Stomach smooth muscle (tissue), 2 donors: Measurements from ENCODE around the gene TSPAN32.
"Not testable (repeated sequence)": the region's sequence is repeated elsewhere in the genome, so short reads cannot be mapped to it uniquely, and the experiment has no call there.

Experiments used
- H3K27ac ChIP-seq: one replicate; pipeline ENCODE4 v1.7.0; 2013; ENCODE audit warnings: mild to moderate bottlenecking, low read length, inconsistent platforms
- H3K27me3 ChIP-seq, 2 donors: one replicate each; pipeline ENCODE4 v1.7.0; 2013; ENCODE audit warnings: low read length in 2 of 2; ENCODE audit not compliant: insufficient read depth in 2 of 2, control insufficient read depth in 1 of 2
- H3K36me3 ChIP-seq, 2 donors: one replicate each; pipeline ENCODE4 v1.7.0; 2013; ENCODE audit warnings: low read length in 2 of 2; ENCODE audit not compliant: control insufficient read depth in 2 of 2, insufficient read depth in 2 of 2
- H3K4me1 ChIP-seq: one replicate; pipeline ENCODE4 v1.7.0; 2013; ENCODE audit warnings: low read length; ENCODE audit not compliant: control insufficient read depth, insufficient read depth
- H3K4me3 ChIP-seq, 2 donors: one replicate each; pipeline ENCODE4 v1.7.0; 2013; ENCODE audit warnings: low read length in 2 of 2
- H3K9ac ChIP-seq, 2 donors: one replicate each; pipeline ENCODE4 v1.7.0; 2013; ENCODE audit warnings: low read length in 2 of 2, mild to moderate bottlenecking in 1 of 2
- H3K9me3 ChIP-seq, 2 donors: one replicate each; pipeline ENCODE4 v1.7.0; 2013; ENCODE audit warnings: low read length in 2 of 2; ENCODE audit not compliant: control insufficient read depth in 2 of 2
- donor health status: healthy.
- donor health status: Pancreatic carcinoma.

Gene TSPAN32

GRCh38 chr11:2275334-2276279, 26.2 kb upstream of the TSPAN32 start:
- Histone ChIP-seq H3K4me1 (peaks cover 5% of the 10 kb centered on the region), H3K36me3 (no peaks in the 10 kb centered on the region), H3K27me3 (peaks cover 14 to 19% of the 10 kb centered on the region in 2 donors), H3K9ac (no peak overlapping the region), H3K27ac (no peak overlapping the region), H3K9me3 (peaks cover 0 to 5% of the 10 kb centered on the region in 2 donors), H3K4me3 (no peak overlapping the region)

- peaks cover 10 to 13% of the 10 kb centered on the region in 2 donors for H3K27me3 ChIP-seq
- H3K9me3 ChIP-seq: peaks cover under 1 to 5% of the 10 kb centered on the region in 2 donors
- no peak overlapping the region for H3K9ac ChIP-seq
- no peaks in the 10 kb centered on the region for H3K36me3 ChIP-seq
- no peak overlapping the region for H3K27ac ChIP-seq
- no peak overlapping the region for H3K4me3 ChIP-seq
- no peaks in the 10 kb centered on the region for H3K4me1 ChIP-seq
Measured at GRCh38 chr11:2276280-2277007, 25.4 kb upstream of the TSPAN32 start.

GRCh38 chr11:2277008-2277346, 24.8 kb upstream of the TSPAN32 start:
- Histone ChIP-seq H3K27me3 (peaks cover 6 to 10% of the 10 kb centered on the region in 2 donors), H3K36me3 (no peaks in the 10 kb centered on the region), H3K9me3 (peaks cover 3 to 5% of the 10 kb centered on the region in 2 donors), H3K9ac (no peak overlapping the region), H3K27ac (no peak overlapping the region), H3K4me1 (no peaks in the 10 kb centered on the region), H3K4me3 (no peak overlapping the region)

GRCh38 chr11:2277933-2278523, 23.8 kb upstream of the TSPAN32 start:
- H3K4me3 ChIP-seq: no peak overlapping the region
- peaks cover 0 to 7% of the 10 kb centered on the region in 2 donors for H3K27me3 ChIP-seq
- no peaks in the 10 kb centered on the region for H3K4me1 ChIP-seq
- peaks cover 3 to 5% of the 10 kb centered on the region in 2 donors for H3K9me3 ChIP-seq
- H3K36me3 ChIP-seq: no peaks in the 10 kb centered on the region
- H3K9ac ChIP-seq: no peak overlapping the region
- no peak overlapping the region for H3K27ac ChIP-seq

- Histone ChIP-seq H3K4me1 (no peaks in the 10 kb centered on the region), H3K4me3 (no peak overlapping the region), H3K27ac (no peak overlapping the region), H3K36me3 (no peaks in the 10 kb centered on the region), H3K9ac (no peak overlapping the region), H3K27me3 (peaks cover 0 to 2% of the 10 kb centered on the region in 2 donors), H3K9me3 (peaks cover 3 to 5% of the 10 kb centered on the region in 2 donors)
Measured at GRCh38 chr11:2280208-2280607, 21.6 kb upstream of the TSPAN32 start.

- H3K4me3 ChIP-seq, H3K27ac ChIP-seq, H3K9me3 ChIP-seq, H3K36me3 ChIP-seq, H3K9ac ChIP-seq, H3K4me1 ChIP-seq: not testable (repeated sequence)
- peaks cover 12 to 17% of the 10 kb centered on the region in 2 donors for H3K27me3 ChIP-seq
Measured at GRCh38 chr11:2286350-2286749, 15.5 kb upstream of the TSPAN32 start.

GRCh38 chr11:2287091-2287490, 14.7 kb upstream of the TSPAN32 start:
- no peak overlapping the region for H3K9ac ChIP-seq
- peaks cover 12 to 17% of the 10 kb centered on the region in 2 donors for H3K27me3 ChIP-seq
- H3K4me3 ChIP-seq: peak overlapping the region in 1 of 2 donors; percentile 15
- no peak overlapping the region for H3K27ac ChIP-seq
- no peaks in the 10 kb centered on the region for H3K4me1 ChIP-seq
- no peaks in the 10 kb centered on the region for H3K36me3 ChIP-seq
- H3K9me3 ChIP-seq: no peaks in the 10 kb centered on the region

- Histone ChIP-seq H3K4me1 (no peaks in the 10 kb centered on the region), H3K36me3 (no peaks in the 10 kb centered on the region), H3K27me3 (peaks cover 12 to 17% of the 10 kb centered on the region in 2 donors), H3K9ac (no peak overlapping the region), H3K27ac (no peak overlapping the region), H3K9me3 (no peaks in the 10 kb centered on the region), H3K4me3 (no peak overlapping the region)
Measured at GRCh38 chr11:2289350-2289749, 12.5 kb upstream of the TSPAN32 start.

GRCh38 chr11:2289859-2290258, 12.0 kb upstream of the TSPAN32 start:
- Histone ChIP-seq H3K4me1 (no peaks in the 10 kb centered on the region), H3K9me3 (no peaks in the 10 kb centered on the region), H3K36me3 (no peaks in the 10 kb centered on the region), H3K4me3 (no peak overlapping the region), H3K27ac (no peak overlapping the region), H3K9ac (no peak overlapping the region), H3K27me3 (peaks cover 12 to 17% of the 10 kb centered on the region in 2 donors)

- no peaks in the 10 kb centered on the region for H3K9me3 ChIP-seq
- no peak overlapping the region for H3K9ac ChIP-seq
- H3K36me3 ChIP-seq: no peaks in the 10 kb centered on the region
- peaks cover 12 to 17% of the 10 kb centered on the region in 2 donors for H3K27me3 ChIP-seq
- H3K4me1 ChIP-seq: no peaks in the 10 kb centered on the region
- no peak overlapping the region for H3K27ac ChIP-seq
- no peak overlapping the region for H3K4me3 ChIP-seq
Measured at GRCh38 chr11:2290351-2290841, 11.4 kb upstream of the TSPAN32 start.
